Neural progenitor cell (in vitro differentiated cells): ENCODE data around the gene GABRR3. TPM values are rescaled to one million over a fixed set of nuclear protein-coding genes. Genes with fewer than 3 reads are reported as not detected.

Experiments
- DNase-seq: peaks from one replicate; pipeline ENCODE4 v3.0.0-alpha.2; 2016; ENCODE audit warnings: low spot score
- H2AFZ ChIP-seq: fragments of 200-600 bp; sonication (generic); replicated peaks from 2 replicates; pipeline ENCODE4 v1.6.1; 2016; ENCODE audit warnings: antibody characterized with exemption
- H3F3A ChIP-seq: fragments of 200-600 bp; sonication (generic); 2 replicates; pipeline ENCODE4 v1.6.1; 2016; ENCODE audit warnings: antibody characterized with exemption, low read depth
- H3K27ac ChIP-seq: fragments of 200-600 bp; sonication (generic); 2 replicates; pipeline ENCODE4 v1.5.1; 2016; ENCODE audit warnings: mild to moderate bottlenecking
- H3K27me3 ChIP-seq: fragments of 200-600 bp; sonication (generic); 2 replicates; pipeline ENCODE4 v1.6.1; 2016; ENCODE audit warnings: mild to moderate bottlenecking, moderate library complexity
- H3K36me3 ChIP-seq: fragments of 200-600 bp; sonication (generic); 2 replicates; pipeline ENCODE4 v1.5.1; 2016
- H3K4me1 ChIP-seq: fragments of 200-600 bp; sonication (generic); 2 replicates; pipeline ENCODE4 v1.6.1; 2016; ENCODE audit warnings: mixed run types
- H3K4me2 ChIP-seq: fragments of 200-600 bp; sonication (generic); 2 replicates; pipeline ENCODE4 v1.6.1; 2016
- H3K4me3 ChIP-seq: fragments of 200-600 bp; sonication (generic); 2 replicates; pipeline ENCODE4 v1.5.1; 2016
- H3K79me2 ChIP-seq: fragments of 200-600 bp; sonication (generic); 2 replicates; pipeline ENCODE4 v1.6.1; 2016; ENCODE audit warnings: low read depth
- H3K9ac ChIP-seq: fragments of 200-600 bp; sonication (generic); 2 replicates; pipeline ENCODE4 v1.6.1; 2016
- H3K9me3 ChIP-seq: fragments of 200-600 bp; sonication (generic); 2 replicates; pipeline ENCODE4 v1.5.1; 2016; ENCODE audit warnings: low read depth
- H4K20me1 ChIP-seq: fragments of 200-600 bp; sonication (generic); 2 replicates; pipeline ENCODE4 v1.6.1; 2016; ENCODE audit warnings: low read depth
- H3K27ac Mint-ChIP-seq: 3 replicates; pipeline ENCODE4 v1.8.0; 2021; ENCODE audit warnings: mixed read lengths
- H3K27me3 Mint-ChIP-seq: 2 replicates; pipeline ENCODE4 v1.8.0; 2022; ENCODE audit warnings: low read depth, mild to moderate bottlenecking, inconsistent platforms, moderate library complexity, mixed read lengths; ENCODE audit not compliant: insufficient read depth
- H3K36me3 Mint-ChIP-seq: 3 replicates; pipeline ENCODE4 v1.8.0; 2021; ENCODE audit warnings: mixed read lengths
- H3K4me1 Mint-ChIP-seq: 3 replicates; pipeline ENCODE4 v1.8.0; 2021; ENCODE audit warnings: mixed read lengths
- H3K4me3 Mint-ChIP-seq: 3 replicates; pipeline ENCODE4 v1.8.0; 2021; ENCODE audit warnings: mild to moderate bottlenecking, moderate library complexity, mixed read lengths
- H3K9me3 Mint-ChIP-seq: 3 replicates; pipeline ENCODE4 v1.8.0; 2020; ENCODE audit warnings: mixed read lengths
- CTCF ChIP-seq: fragments of 200-600 bp; sonication (generic); IDR thresholded peaks from 2 replicates; pipeline ENCODE4 v1.5.1; 2017; ENCODE audit warnings: antibody characterized with exemption, mild to moderate bottlenecking
- EZH2 ChIP-seq: fragments of 200-600 bp; sonication (generic); IDR thresholded peaks from 2 replicates; pipeline ENCODE4 v1.6.1; 2017; ENCODE audit warnings: antibody characterized with exemption, mild to moderate bottlenecking, moderate library complexity
- EZH2phosphoT487 ChIP-seq: fragments of 200-600 bp; sonication (generic); IDR thresholded peaks from 2 replicates; pipeline ENCODE4 v1.6.1; 2017; ENCODE audit warnings: antibody characterized with exemption
- total RNA-seq: library from RNA; depleted of rRNA; stranded (reverse); fragments of >200 nt; gene quantifications from 2 replicates; pipeline ENCODE4 v1.2.3, GENCODE V29; 2015; ENCODE audit warnings: low replicate concordance

The GABRR3 gene
- total RNA-seq, 1 donor from 2014 or later: not detected

DNA sequence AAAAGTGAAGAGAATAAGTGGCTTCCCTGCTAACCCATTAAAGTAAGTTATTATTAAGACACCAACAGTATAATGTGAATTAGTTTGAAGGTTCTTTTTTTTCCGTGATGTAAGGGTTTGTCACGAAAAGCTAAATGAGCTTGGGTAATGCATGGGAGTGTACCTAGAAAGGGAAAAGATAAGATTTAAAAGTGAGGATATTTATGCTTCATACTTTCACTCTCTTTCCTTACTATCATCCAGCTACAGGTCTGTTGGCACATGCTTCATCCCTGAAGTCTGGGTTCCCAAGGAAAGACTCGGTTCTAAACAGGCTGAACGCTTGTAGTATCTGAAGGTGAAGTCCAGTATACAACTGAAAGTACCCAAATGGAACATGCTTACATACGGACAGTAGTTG is 36.0 kb downstream of the GABRR3 start:
- Histone ChIP-seq H3K4me2 (no peak overlapping the region), H3F3A (no peaks in the 10 kb centered on the region), H3K9ac (no peak overlapping the region), H3K27me3 (no peaks in the 10 kb centered on the region), H3K36me3 (no peaks in the 10 kb centered on the region), H3K27ac (no peak overlapping the region), H3K9me3 (no peaks in the 10 kb centered on the region), H3K4me1 (no peaks in the 10 kb centered on the region), H3K4me3 (no peak overlapping the region), H3K79me2 (no peaks in the 10 kb centered on the region), H2AFZ (no peak overlapping the region), H4K20me1 (no peaks in the 10 kb centered on the region)
- no peaks in the 10 kb centered on the region for H3K36me3 Mint-ChIP-seq
- TF ChIP-seq EZH2phosphoT487: no peak
- H3K4me3 Mint-ChIP-seq: no peak overlapping the region
- no peak overlapping the region for H3K27ac Mint-ChIP-seq
- no peaks in the 10 kb centered on the region for H3K4me1 Mint-ChIP-seq
- no peak for DNase-seq
- H3K9me3 Mint-ChIP-seq: no peaks in the 10 kb centered on the region
- H3K27me3 Mint-ChIP-seq: no peaks in the 10 kb centered on the region

DNA sequence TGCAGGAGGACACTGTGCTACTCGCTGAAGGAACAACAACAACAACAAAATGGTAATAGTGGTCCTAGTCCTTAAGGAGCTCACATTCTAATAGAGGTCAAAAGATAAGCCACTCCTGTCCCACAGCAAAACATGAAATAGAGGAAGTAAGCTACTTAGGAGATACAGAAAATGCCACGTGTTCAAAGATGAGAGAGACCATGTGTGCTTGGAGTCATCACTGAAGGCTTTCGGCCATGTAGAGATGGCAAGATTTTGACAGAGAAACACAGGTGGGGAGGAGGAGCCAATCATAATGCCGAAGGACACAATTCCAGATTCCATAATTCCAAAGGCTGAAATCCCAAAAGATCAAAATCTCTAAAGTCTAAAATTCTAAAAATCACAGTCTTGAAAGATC is 38.1 kb downstream of the GABRR3 start:
- Histone ChIP-seq H3K36me3 (no peaks in the 10 kb centered on the region), H3K79me2 (no peaks in the 10 kb centered on the region), H3K9me3 (no peaks in the 10 kb centered on the region), H3K4me2 (no peak overlapping the region), H3K4me1 (peaks cover 4% of the 10 kb centered on the region), H3K9ac (no peak overlapping the region), H3K27me3 (no peaks in the 10 kb centered on the region), H3F3A (no peaks in the 10 kb centered on the region), H3K4me3 (no peak overlapping the region), H4K20me1 (no peaks in the 10 kb centered on the region), H2AFZ (peak overlapping the region; percentile 26), H3K27ac (no peak overlapping the region)
- Mint-ChIP-seq H3K4me1 (no peaks in the 10 kb centered on the region), H3K9me3 (no peaks in the 10 kb centered on the region), H3K27ac (no peak overlapping the region), H3K27me3 (no peaks in the 10 kb centered on the region), H3K36me3 (no peaks in the 10 kb centered on the region), H3K4me3 (no peak overlapping the region)
- no peak for DNase-seq
- no peak for TF ChIP-seq EZH2phosphoT487

DNA sequence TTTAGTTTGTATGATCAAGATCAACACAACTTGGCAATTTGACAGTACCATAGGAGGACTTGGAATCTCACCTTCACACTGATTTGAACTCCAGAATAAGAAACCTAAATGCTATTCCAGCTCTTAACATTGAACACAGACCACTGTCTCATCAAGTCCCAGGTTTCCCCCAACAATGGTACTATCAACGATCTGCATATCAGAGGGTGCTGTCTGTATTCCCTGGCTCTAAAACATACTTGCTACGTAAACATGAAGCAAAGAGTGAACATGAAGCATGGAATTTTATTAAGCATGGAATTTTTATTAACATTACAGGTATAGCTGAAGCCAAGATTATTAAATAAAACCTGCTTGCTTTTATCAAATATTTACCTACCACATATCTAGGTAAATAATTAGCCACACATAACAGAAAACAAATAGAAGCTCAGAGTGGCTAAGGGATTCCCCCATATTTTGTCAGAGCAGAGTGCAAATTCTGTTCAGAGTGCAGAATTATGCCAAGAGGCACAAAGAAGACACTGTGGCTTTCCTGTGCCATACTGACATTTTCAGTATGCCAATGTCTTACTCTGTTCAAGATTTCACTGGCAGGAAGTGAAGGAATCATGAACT is 40.7 kb downstream of the GABRR3 start:
- Histone ChIP-seq H3F3A (no peaks in the 10 kb centered on the region), H3K9me3 (no peaks in the 10 kb centered on the region), H3K27ac (no peak overlapping the region), H2AFZ (no peak overlapping the region), H3K79me2 (no peaks in the 10 kb centered on the region), H3K4me1 (peaks cover 4% of the 10 kb centered on the region), H3K36me3 (no peaks in the 10 kb centered on the region), H4K20me1 (no peaks in the 10 kb centered on the region), H3K4me2 (no peak overlapping the region), H3K27me3 (no peaks in the 10 kb centered on the region), H3K4me3 (no peak overlapping the region), H3K9ac (no peak overlapping the region)
- Mint-ChIP-seq H3K4me3 (no peak overlapping the region), H3K9me3 (no peaks in the 10 kb centered on the region), H3K36me3 (no peaks in the 10 kb centered on the region), H3K27ac (no peak overlapping the region), H3K27me3 (no peaks in the 10 kb centered on the region), H3K4me1 (no peaks in the 10 kb centered on the region)
- no peak for DNase-seq
- TF ChIP-seq EZH2phosphoT487 (no peak), CTCF (no peak), EZH2 (no peak)

DNA sequence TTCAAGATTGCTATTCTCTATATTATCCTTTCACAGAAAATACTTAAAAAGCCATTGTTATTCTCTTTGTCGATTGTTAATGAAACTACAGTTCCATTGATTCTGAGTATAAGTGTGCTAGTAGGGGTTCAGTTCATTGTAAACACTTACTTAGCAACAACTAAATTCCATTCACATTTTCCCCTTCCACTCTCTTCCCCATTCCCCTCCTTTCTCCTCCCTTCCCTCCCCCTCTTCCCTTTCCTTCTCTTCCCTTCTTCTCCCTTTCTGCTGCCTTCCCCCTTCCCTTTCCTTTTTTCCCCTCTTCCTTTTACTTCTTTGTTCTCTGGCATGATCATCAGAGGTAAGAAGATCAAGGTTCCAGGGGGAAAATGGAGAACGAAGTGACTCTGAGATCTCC is 41.6 kb downstream of the GABRR3 start:
- H3K27ac Mint-ChIP-seq: no peak overlapping the region
- Histone ChIP-seq H3K9me3 (no peaks in the 10 kb centered on the region), H4K20me1 (no peaks in the 10 kb centered on the region), H3K9ac (no peak overlapping the region), H2AFZ (peak overlapping the region; percentile 64), H3K36me3 (no peaks in the 10 kb centered on the region), H3K27ac (no peak overlapping the region), H3K79me2 (no peaks in the 10 kb centered on the region), H3K27me3 (no peaks in the 10 kb centered on the region), H3K4me2 (no peak overlapping the region), H3F3A (no peaks in the 10 kb centered on the region), H3K4me1 (peaks cover 4% of the 10 kb centered on the region), H3K4me3 (no peak overlapping the region)
- no peak overlapping the region for H3K4me3 Mint-ChIP-seq
- no peak for TF ChIP-seq EZH2phosphoT487
- TF ChIP-seq EZH2: no peak
- no peak for TF ChIP-seq CTCF
- no peaks in the 10 kb centered on the region for H3K4me1 Mint-ChIP-seq
- DNase-seq: no peak
- H3K36me3 Mint-ChIP-seq: no peaks in the 10 kb centered on the region
- no peaks in the 10 kb centered on the region for H3K9me3 Mint-ChIP-seq
- H3K27me3 Mint-ChIP-seq: no peaks in the 10 kb centered on the region
